Measurements from ENCODE around the gene NENF. TPM values are rescaled to one million over a fixed set of nuclear protein-coding genes. Genes with fewer than 3 reads are reported as not detected.

NENF gene
- total RNA-seq, 1 experiment from 2014 or later: 51.0 TPM

DNA sequence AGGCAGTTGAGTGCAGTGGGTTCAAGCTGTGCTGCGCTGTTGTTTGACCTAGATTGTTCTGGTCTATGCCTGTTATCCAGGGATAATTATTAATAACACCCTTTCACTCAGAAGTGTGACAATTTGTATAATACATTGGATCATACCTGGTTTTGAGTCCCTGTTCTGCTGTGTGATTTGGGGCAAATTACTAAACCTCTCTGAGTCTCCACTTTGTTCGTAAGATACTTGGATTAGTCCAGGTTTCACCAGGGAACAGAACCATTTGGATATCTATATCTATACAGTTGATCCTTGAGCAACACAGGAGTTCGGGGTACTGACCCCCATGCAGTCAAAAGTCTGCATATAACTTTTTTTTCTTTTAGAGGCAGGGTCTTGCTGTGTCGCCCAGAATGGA, 2.3 kb downstream of the NENF start:
- Histone ChIP-seq H3K9me3 (ENCODE audit: low read depth, low read length, poor library complexity, severe bottlenecking) (no peaks in the 10 kb centered on the region), H3K4me1 (ENCODE audit: insufficient read depth, low read length, poor library complexity, severe bottlenecking) (peaks cover 5% of the 10 kb centered on the region), H3K4me3 (ENCODE audit: low read depth, low read length, poor library complexity, severe bottlenecking) (no peak overlapping the region), H3K27ac (ENCODE audit: low read depth, low read length, poor library complexity, severe bottlenecking) (no peak overlapping the region), H3K27me3 (replicated peaks; ENCODE audit: insufficient read depth, low read depth, low read length, poor library complexity) (no peaks in the 10 kb centered on the region), H3K36me3 (ENCODE audit: insufficient read depth, low read length, poor library complexity, severe bottlenecking) (no peaks in the 10 kb centered on the region)
- no TSS peak for BruUV-seq (replicated peaks)
- intact Hi-C loops (cut with micrococcal nuclease; ENCODE audit: unreplicated experiment): no loop called here
- ChIA-PET POLR2A (ENCODE audit: low non-redundant PET) (no interaction called here), CTCF (no interaction called here)
- no peak for DNase-seq (ENCODE audit: low spot score)
- TF ChIP-seq EZH2 (IDR thresholded peaks at IDR 0.05; ENCODE audit: borderline replicate concordance, low read depth, low read length, poor library complexity, severe bottlenecking): no peak
- TF ChIP-seq, protein P1, sequence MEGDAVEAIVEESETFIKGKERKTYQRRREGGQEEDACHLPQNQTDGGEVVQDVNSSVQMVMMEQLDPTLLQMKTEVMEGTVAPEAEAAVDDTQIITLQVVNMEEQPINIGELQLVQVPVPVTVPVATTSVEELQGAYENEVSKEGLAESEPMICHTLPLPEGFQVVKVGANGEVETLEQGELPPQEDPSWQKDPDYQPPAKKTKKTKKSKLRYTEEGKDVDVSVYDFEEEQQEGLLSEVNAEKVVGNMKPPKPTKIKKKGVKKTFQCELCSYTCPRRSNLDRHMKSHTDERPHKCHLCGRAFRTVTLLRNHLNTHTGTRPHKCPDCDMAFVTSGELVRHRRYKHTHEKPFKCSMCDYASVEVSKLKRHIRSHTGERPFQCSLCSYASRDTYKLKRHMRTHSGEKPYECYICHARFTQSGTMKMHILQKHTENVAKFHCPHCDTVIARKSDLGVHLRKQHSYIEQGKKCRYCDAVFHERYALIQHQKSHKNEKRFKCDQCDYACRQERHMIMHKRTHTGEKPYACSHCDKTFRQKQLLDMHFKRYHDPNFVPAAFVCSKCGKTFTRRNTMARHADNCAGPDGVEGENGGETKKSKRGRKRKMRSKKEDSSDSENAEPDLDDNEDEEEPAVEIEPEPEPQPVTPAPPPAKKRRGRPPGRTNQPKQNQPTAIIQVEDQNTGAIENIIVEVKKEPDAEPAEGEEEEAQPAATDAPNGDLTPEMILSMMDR (conservative IDR thresholded peaks at IDR 0.05; ENCODE audit: low read depth, low read length): no peak

DNA sequence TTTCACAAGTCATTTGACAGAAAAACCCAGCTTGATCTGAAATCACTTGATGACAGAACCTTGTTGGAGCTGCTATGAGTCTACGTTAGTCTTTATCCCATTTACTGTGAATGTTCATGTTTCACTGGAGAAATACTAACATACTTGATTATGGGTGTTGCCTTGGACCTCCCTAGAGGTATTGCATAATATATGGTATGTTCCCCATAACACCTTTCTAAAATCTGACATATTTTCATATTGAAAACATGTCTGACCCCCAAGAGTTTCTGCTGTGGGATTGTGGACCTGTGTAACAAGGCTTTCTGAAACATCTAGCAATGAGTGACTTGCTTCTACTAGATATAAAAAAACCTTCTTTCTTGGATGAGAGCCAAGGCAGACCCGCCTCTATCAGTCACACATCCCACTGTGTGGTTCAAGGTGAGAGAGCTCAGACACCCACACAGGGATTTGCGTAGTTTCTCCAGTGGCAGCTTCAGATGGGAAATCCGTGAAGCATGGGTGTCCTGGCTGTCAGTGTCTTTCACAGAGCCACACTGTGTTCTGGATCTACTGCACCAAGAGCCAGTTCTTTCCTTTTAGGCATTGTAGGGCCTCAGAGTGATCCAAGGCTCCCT, 4.6 kb downstream of the NENF start:
- Histone ChIP-seq H3K4me3 (ENCODE audit: low read depth, low read length, poor library complexity, severe bottlenecking) (no peak overlapping the region), H3K9me3 (ENCODE audit: low read depth, low read length, poor library complexity, severe bottlenecking) (no peaks in the 10 kb centered on the region), H3K36me3 (ENCODE audit: insufficient read depth, low read length, poor library complexity, severe bottlenecking) (no peaks in the 10 kb centered on the region), H3K27me3 (replicated peaks; ENCODE audit: insufficient read depth, low read depth, low read length, poor library complexity) (no peaks in the 10 kb centered on the region), H3K27ac (ENCODE audit: low read depth, low read length, poor library complexity, severe bottlenecking) (no peak overlapping the region), H3K4me1 (ENCODE audit: insufficient read depth, low read length, poor library complexity, severe bottlenecking) (peaks cover 5% of the 10 kb centered on the region)
- TF ChIP-seq EZH2 (IDR thresholded peaks at IDR 0.05; ENCODE audit: borderline replicate concordance, low read depth, low read length, poor library complexity, severe bottlenecking): no peak
- TF ChIP-seq, protein P1 (conservative IDR thresholded peaks at IDR 0.05; ENCODE audit: low read depth, low read length): no peak
- no TSS peak for BruUV-seq (replicated peaks)
- ChIA-PET CTCF (no interaction called here), POLR2A (ENCODE audit: low non-redundant PET) (no interaction called here)
- intact Hi-C loops (cut with micrococcal nuclease; ENCODE audit: unreplicated experiment): no loop called here
- no peak for DNase-seq (ENCODE audit: low spot score)

DNA sequence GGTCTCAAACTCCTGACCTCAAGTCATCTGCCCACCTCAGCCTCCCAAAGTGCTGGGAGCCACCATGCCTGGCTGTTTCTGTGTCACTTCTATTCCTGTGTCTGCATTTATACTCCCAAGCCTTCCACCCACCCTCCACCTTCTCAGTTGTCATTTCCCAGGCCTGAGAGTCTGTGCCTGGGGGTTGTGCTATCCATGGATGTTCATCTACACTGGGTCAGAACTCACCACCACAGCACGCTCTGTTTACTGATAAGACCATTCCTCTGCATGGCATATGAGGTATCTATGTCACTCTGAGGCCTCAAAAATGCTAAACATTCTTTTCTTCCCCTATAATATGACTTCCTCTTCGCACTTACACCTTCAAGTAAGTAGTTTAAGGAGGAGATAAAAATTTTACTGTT, 6.1 kb downstream of the NENF start:
- POLR2A ChIA-PET (ENCODE audit: low non-redundant PET): no interaction called here
- Histone ChIP-seq H3K27ac (ENCODE audit: low read depth, low read length, poor library complexity, severe bottlenecking) (no peak overlapping the region), H3K27me3 (replicated peaks; ENCODE audit: insufficient read depth, low read depth, low read length, poor library complexity) (no peaks in the 10 kb centered on the region), H3K4me1 (ENCODE audit: insufficient read depth, low read length, poor library complexity, severe bottlenecking) (peaks cover 2% of the 10 kb centered on the region), H3K9me3 (ENCODE audit: low read depth, low read length, poor library complexity, severe bottlenecking) (no peaks in the 10 kb centered on the region), H3K36me3 (ENCODE audit: insufficient read depth, low read length, poor library complexity, severe bottlenecking) (no peaks in the 10 kb centered on the region), H3K4me3 (ENCODE audit: low read depth, low read length, poor library complexity, severe bottlenecking) (no peak overlapping the region)
- no peak for DNase-seq (ENCODE audit: low spot score)
- intact Hi-C loops (cut with micrococcal nuclease; ENCODE audit: unreplicated experiment): no loop called here
- CTCF ChIA-PET: no interaction called here
- no TSS peak for BruUV-seq (replicated peaks)
- TF ChIP-seq, protein P1 (conservative IDR thresholded peaks at IDR 0.05; ENCODE audit: low read depth, low read length): no peak
- TF ChIP-seq EZH2 (IDR thresholded peaks at IDR 0.05; ENCODE audit: borderline replicate concordance, low read depth, low read length, poor library complexity, severe bottlenecking): no peak
